ENCODE data around the gene MACF1. TPM values are rescaled to one million over a fixed set of nuclear protein-coding genes. Genes with fewer than 3 reads are reported as not detected.
A peak's percentile ranks its signal among the peaks of the same experiment; 100 is the strongest.

The MACF1 gene
- total RNA-seq, 1 donor from 2014 or later: 296 TPM

DNA sequence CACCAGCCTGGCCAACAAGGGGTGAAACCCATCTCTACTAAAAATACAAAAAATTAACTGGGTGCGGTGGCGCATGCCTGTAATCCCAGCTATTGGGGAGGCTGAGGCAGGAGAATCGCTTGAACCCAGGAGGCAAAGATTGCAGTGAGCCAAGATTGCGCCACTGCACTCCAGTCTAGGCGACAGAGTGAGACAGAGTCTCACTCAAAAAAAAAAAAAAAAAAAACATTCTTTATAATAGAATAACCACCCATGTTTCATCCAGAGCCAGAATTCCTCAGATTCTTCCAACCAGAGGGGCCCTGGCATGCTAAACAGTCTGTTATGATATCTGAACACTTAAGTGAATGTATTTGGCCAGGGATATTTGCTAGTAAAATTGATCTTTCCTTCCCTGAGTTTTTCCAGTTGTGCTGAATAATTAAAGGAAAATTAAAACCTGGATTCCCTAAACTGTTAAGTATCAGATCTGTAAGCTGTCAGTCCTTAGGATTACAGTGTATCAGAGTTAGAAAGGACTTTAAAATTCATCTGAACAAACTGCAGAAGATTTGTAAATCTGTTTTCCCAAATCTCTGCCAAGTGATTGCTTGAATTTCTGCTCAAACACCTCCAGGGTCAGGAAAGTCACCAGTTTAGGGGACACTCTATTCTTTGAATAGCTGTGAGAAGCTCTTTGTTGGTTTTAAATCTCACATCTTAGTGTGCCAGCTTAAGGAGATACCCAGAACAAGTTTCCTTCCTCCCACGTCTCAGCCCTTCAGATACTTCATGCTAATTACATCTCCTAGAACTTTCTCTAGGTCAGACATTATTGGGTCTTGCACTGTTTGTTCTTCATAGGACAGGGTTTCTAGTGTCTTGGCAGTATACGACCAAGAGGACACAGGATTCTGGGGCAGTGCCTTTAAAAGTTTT lies 202.3 kb downstream of the MACF1 start:
- H3K4me3 ChIP-seq (ENCODE audit: low read depth, low read length): peak overlapping the region; percentile 68
- DNase-seq (ENCODE audit: low read depth): no peak
- TF ChIP-seq, protein P1, sequence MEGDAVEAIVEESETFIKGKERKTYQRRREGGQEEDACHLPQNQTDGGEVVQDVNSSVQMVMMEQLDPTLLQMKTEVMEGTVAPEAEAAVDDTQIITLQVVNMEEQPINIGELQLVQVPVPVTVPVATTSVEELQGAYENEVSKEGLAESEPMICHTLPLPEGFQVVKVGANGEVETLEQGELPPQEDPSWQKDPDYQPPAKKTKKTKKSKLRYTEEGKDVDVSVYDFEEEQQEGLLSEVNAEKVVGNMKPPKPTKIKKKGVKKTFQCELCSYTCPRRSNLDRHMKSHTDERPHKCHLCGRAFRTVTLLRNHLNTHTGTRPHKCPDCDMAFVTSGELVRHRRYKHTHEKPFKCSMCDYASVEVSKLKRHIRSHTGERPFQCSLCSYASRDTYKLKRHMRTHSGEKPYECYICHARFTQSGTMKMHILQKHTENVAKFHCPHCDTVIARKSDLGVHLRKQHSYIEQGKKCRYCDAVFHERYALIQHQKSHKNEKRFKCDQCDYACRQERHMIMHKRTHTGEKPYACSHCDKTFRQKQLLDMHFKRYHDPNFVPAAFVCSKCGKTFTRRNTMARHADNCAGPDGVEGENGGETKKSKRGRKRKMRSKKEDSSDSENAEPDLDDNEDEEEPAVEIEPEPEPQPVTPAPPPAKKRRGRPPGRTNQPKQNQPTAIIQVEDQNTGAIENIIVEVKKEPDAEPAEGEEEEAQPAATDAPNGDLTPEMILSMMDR (conservative IDR thresholded peaks at IDR 0.05; ENCODE audit: low read depth, low read length): no peak

DNA sequence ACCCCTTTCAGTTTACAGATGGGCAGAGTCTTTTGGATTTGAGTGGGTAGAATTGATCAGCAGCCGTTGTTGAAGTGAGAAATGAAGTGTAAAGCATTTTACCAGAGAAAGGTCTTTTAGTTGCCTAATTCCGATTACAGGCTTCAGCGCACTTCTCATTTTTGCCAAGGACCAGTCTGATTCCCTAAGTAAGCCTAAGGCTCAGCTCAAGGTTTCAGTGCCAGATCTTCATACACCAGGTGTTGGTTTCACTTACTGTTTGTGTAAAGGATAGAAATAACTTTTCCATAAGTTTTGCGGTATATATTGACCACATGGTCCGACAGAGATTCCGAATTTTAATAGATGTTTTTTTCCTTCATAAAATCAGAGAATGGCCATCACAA lies 203.0 kb downstream of the MACF1 start:
- DNase-seq (ENCODE audit: low read depth): no peak
- TF ChIP-seq, protein P1 (conservative IDR thresholded peaks at IDR 0.05; ENCODE audit: low read depth, low read length): no peak
- H3K4me3 ChIP-seq (ENCODE audit: low read depth, low read length): peak overlapping the region; percentile 68

DNA sequence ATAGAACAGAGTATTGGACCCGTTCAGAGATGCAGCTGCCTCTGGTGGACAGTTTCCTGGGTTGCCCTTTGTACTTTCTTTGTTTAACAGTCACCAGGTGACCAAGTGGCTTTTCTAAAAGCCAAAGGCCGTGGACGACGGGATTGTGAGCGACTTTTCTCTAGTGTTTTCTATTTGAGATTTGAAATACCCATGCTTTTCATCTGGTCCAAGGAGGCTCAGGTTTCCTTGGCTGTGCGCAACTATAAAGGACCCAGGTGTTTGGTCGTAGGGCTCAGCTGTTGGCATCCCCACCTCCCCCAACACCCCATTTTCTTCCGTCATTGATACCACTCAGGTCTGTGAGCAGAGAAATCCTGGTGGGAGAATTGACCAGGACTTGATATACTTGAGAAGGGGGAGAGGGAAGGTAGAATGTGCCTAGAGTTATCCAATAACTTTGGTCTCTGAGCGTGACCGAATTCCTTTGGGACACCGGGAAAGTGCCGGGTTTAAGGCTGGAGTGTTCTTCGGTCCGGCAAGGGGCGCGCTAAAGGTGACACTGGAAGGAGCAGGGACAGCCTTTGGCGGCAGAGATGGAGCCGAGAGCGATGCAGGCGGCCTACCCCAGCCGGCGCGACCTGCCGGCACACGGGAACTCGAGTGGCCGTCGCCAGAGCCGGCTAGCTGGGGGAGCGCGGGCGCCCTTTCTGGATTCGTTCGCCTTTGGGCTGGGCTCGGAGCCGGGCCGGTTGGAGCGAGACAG lies 203.6 kb downstream of the MACF1 start:
- TF ChIP-seq, protein P1 (conservative IDR thresholded peaks at IDR 0.05; ENCODE audit: low read depth, low read length): peak; percentile 19
- DNase-seq (ENCODE audit: low read depth): no peak
- peak overlapping the region; percentile 68 for H3K4me3 ChIP-seq (ENCODE audit: low read depth, low read length)

DNA sequence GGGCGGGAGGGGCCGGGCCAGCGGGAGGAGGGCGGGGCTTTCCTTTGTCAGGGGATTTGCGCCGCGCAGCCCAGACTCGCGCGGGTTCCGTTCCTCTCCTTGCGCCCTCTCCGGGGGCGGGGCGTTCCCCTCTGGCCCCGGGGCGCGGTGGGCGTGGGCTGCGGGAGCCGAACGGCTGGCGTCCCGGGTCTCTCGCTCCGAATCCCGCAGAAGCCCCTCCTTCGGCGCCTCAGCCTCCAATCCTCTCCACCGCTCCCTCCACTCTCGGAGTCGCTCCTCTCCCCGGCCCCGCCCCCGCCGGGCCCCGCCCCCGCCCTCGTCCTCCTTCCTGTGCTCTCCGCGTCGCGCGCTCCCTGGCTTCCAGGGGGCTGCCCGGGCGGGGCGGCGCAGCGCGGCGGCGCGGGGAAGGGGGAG lies 204.2 kb downstream of the MACF1 start:
- DNase-seq (ENCODE audit: low read depth): no peak
- H3K4me3 ChIP-seq (ENCODE audit: low read depth, low read length): peak overlapping the region; percentile 77
- TF ChIP-seq, protein P1 (conservative IDR thresholded peaks at IDR 0.05; ENCODE audit: low read depth, low read length): no peak

DNA sequence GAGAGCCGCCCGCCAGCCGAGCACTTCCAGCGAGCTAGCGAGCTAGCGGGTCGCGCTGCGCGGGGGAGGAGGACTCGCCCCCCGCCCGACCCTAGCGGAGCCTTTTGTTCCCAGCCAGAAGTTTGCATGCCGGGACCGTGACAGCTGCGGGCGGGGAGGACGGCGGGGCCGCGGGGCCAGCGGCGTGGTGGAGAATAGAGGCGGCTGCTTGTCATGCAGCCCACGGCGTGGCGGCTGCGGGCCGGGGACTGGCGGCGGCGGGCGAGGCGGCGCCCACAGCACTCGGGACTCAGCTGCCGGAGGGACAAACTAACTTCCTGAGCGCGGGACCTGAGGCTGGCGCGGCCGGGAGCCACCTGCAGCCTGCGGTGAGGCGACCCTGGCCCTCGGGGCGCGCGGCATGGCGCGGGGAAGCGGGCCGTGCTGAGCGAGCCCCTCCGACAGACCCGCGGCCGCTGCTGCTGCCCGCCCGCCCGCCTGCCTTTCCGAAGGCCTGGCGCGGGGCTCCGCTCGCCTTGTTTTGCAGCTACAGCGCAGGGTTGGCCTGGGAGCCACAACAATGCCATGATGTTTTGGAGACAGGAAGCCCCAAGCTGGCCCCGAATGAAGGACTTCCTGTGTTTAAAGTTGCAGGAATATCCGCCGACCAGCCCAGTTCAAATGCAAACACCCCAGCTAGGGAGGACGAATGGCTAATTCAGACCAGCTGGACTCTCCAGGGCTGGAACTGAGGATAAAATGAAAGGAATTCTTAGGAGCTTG lies 204.7 kb downstream of the MACF1 start:
- no peak for DNase-seq (ENCODE audit: low read depth)

DNA sequence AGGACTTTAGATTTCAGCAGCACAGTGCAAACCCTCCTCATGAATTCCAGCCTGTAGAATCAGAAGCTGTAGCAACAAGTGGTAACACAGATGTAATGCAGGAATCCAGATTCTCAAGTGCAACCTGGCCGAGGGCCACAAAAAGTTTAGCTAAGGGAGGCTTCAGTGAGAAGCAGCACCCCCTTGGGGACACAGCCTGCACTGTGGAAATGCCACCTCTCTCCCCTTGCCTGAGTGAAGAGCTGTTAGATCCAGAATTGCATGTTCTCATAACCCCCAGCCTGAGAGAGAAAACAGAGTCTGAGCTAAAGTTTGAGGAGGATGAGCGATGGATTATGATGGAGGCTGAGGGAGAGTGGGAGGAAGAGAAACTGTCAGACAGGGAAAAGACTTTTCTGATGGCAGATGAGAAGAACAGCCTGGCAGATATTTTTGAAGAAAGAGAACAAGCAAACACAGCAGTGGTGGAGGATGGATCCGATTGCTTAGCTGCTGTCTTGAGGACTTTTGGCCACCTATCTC lies 206.5 kb downstream of the MACF1 start:
- DNase-seq (ENCODE audit: low read depth): no peak
- H3K4me3 ChIP-seq (ENCODE audit: low read depth, low read length): peak overlapping the region; percentile 77
- TF ChIP-seq, protein P1 (conservative IDR thresholded peaks at IDR 0.05; ENCODE audit: low read depth, low read length): peak; percentile 88

More for the DNA sequence above, 204.7 kb downstream of the MACF1 start:
- TF ChIP-seq, protein P1 (conservative IDR thresholded peaks at IDR 0.05; ENCODE audit: low read depth, low read length): no peak
- peak overlapping the region; percentile 77 for H3K4me3 ChIP-seq (ENCODE audit: low read depth, low read length)

Data from epithelial cell of proximal tubule (primary cell).